Measurements from ENCODE around the gene COL24A1. TPM values are rescaled to one million over a fixed set of nuclear protein-coding genes. Genes with fewer than 3 reads are reported as not detected.

COL24A1 gene
- total and polyA plus RNA-seq, 2 of the 13 experiments (the other 11 are each of a cell fraction or from before 2014, with no cell fraction given), result 0.04 to 0.13 TPM

DNA sequence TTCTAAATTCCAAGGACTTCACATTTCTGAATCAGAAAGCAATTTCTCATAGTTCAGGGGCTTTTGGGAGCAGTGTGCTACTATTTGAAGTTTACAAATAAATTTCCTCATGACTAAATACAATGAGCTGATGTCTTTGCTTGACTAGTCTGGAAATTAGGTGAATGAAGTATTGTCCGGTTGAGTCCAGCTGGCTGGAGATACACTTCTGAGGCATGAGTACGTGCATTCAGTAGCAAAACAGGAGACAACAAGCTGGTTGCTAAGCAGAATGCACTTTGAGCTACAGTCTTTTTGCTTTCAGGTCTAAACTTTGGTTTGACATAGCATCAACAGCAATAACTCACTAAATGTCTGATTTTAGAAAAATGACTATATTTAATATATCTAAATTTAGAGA, 475.5 kb downstream of the COL24A1 start (continued):
- no peak for TF ChIP-seq ZNF652 (CRISPR knock-in tag; IDR thresholded peaks at IDR 0.05; ENCODE audit: borderline replicate concordance, low read depth)
- TF ChIP-seq CCDC6 (CRISPR knock-in tag; IDR thresholded peaks at IDR 0.05), result no peak
- 0 out of 2 replicates have a peak, but pooled peaks have one; percentile 42 for TF ChIP-seq PHF21A (CRISPR knock-in tag; IDR thresholded peaks at IDR 0.05)
- TF ChIP-seq EHMT2 (IDR thresholded peaks at IDR 0.05; ENCODE audit: borderline replicate concordance, low read depth, low read length), result peak; percentile 71; the same call in 1 of the 2 replicates
- TF ChIP-seq, protein P1, sequence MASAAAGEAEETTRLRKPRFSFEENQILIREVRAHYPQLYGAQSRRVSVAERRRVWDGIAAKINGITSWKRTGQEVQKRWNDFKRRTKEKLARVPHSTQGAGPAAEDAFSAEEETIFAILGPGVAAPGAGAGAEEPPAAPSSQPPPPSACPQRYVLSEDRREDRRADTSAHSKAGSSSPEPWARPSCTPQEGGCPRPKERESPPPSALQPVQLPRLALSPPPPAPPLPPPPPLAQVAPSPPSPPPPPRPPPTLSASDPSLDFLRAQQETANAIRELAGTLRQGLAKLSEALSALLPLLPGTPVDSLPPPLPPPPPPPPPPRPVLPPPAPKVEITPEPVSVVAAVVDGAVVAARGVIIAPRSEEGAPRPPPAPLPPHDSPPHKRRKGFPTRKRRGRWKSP (CRISPR knock-in tag; IDR thresholded peaks at IDR 0.05), result no peak
- no peak for TF ChIP-seq ZNF382 (CRISPR knock-in tag; IDR thresholded peaks at IDR 0.05; ENCODE audit: borderline replicate concordance)
- no peak for TF ChIP-seq ZNF3 (CRISPR knock-in tag; IDR thresholded peaks at IDR 0.05)
- TF ChIP-seq ZNF7 (CRISPR knock-in tag; IDR thresholded peaks at IDR 0.05), result no peak
- TF ChIP-seq ZNF205 (CRISPR knock-in tag; IDR thresholded peaks at IDR 0.05), result no peak
- TF ChIP-seq RFXAP (CRISPR knock-in tag; IDR thresholded peaks at IDR 0.05; ENCODE audit: borderline replicate concordance), result 0 out of 2 replicates have a peak, but pooled peaks have one; percentile 73
- peak; percentile 28; the same call in 1 of the 2 replicates for TF ChIP-seq FOSL2 (CRISPR knock-in tag; IDR thresholded peaks at IDR 0.05)
- TF ChIP-seq, protein P2, sequence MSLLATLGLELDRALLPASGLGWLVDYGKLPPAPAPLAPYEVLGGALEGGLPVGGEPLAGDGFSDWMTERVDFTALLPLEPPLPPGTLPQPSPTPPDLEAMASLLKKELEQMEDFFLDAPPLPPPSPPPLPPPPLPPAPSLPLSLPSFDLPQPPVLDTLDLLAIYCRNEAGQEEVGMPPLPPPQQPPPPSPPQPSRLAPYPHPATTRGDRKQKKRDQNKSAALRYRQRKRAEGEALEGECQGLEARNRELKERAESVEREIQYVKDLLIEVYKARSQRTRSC (CRISPR knock-in tag; IDR thresholded peaks at IDR 0.05; ENCODE audit: low read depth), result no peak
- 0 out of 4 replicates have a peak, but pooled peaks of 1 of the 2 experiments have one; percentile 14 for TF ChIP-seq REST (IDR thresholded peaks at IDR 0.05; ENCODE audit: borderline replicate concordance in 1 of 2, low read depth in 1 of 2, low read length in 2 of 2)
- peak; percentile 58; the same call in 1 of the 2 replicates for TF ChIP-seq ZNF331 (CRISPR knock-in tag; IDR thresholded peaks at IDR 0.05)
- TF ChIP-seq NONO (IDR thresholded peaks at IDR 0.05), result no peak
- no peak for TF ChIP-seq NONO (CRISPR knock-in tag; conservative IDR thresholded peaks at IDR 0.05)
- TF ChIP-seq PRMT3 (CRISPR knock-in tag; IDR thresholded peaks at IDR 0.05; ENCODE audit: borderline replicate concordance, low read depth), result no peak
- TF ChIP-seq THAP11 (CRISPR knock-in tag; IDR thresholded peaks at IDR 0.05), result 0 out of 2 replicates have a peak, but pooled peaks have one; percentile 26
- no peak for TF ChIP-seq ZBTB37 (CRISPR knock-in tag; IDR thresholded peaks at IDR 0.05)
- no peak for TF ChIP-seq ZNF816 (CRISPR knock-in tag; IDR thresholded peaks at IDR 0.05; ENCODE audit: borderline replicate concordance)
- peak; percentile 79 for TF ChIP-seq MED1 (CRISPR knock-in tag; IDR thresholded peaks at IDR 0.05)
- no peak for TF ChIP-seq ZNF792 (CRISPR knock-in tag; IDR thresholded peaks at IDR 0.05)
- TF ChIP-seq ZNF124 (CRISPR knock-in tag; IDR thresholded peaks at IDR 0.05), result peak; percentile 27; the same call in 1 of the 2 replicates
- TF ChIP-seq ZSCAN22 (CRISPR knock-in tag; IDR thresholded peaks at IDR 0.05), result no peak
- no peak for TF ChIP-seq AGO2 (optimal IDR thresholded peaks at IDR 0.05; ENCODE audit: low read depth, low read length)
- no peak for TF ChIP-seq PCBP2 (optimal IDR thresholded peaks at IDR 0.05; ENCODE audit: low read depth, low read length, poor library complexity, severe bottlenecking)
